Measurements from ENCODE around the gene SPEM1. TPM values are rescaled to one million over a fixed set of nuclear protein-coding genes. Genes with fewer than 3 reads are reported as not detected.

Gene SPEM1
- total RNA-seq, 4 donors from 2014 or later: not detected

DNA sequence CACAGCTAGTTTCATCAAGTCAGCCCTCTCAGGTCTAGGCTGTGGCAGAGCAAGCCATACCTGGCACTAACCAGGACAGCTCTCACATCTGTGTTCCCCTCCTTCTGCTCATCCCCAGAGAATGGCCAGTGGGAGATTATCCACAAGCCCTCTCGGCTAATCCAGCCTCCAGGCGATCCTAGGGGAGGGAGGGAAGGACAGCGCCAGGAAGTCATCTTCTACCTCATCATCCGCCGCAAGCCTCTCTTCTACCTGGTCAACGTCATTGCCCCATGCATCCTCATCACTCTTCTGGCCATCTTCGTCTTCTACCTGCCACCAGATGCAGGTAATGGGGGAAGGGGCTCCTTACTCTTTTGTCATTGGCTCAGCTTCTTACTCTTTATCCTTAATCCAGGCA is 28.3 kb downstream of the SPEM1 start:
- intact Hi-C loops (cut with DNase I): no loop called here
- Histone ChIP-seq H3K4me1 (peaks cover 4 to 13% of the 10 kb centered on the region in 2 donors), H3K9me3 (no peaks in the 10 kb centered on the region), H3K36me3 (no peaks in the 10 kb centered on the region), H3K27me3 (no peaks in the 10 kb centered on the region), H3K4me3 (replicated peaks in 1 of 3) (no peak overlapping the region), H3K27ac (no peak overlapping the region)
- TF ChIP-seq CTCF (IDR thresholded peaks at IDR 0.05) (no peak), POLR2A (IDR thresholded peaks at IDR 0.05) (no peak)
- DNase-seq: no peak
- 93 to 97% methylated on average over 6 to 7 of the region's 7 CpGs for WGBS, 2 donors

DNA sequence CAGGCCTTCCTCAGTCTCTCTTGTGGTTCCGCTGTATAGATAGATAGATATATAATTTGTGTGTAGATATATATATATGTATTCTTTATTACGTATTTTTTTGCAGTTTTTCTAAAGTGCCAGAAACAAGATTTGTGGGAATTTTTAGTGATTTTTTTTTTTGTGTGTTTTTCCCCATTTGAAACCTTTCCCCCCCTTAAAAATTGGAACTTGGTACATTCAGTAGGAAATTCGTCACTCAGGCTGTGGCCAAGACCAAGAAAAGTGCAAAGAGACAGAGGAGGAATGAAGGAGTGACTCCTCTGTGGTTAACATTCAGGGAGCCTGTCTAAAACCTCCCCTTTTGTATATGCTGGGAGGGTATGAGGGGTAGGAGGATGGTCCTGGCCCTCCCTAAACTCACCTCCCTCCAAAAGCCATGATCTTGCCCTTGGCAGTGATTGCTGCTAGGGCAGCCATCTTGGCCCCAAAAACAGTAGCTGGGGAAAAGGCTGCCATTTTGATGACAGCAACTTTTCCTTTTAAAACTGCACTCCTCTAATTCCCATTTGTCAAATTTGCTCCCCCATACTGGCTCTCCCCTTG is 39.9 kb downstream of the SPEM1 start:
- Histone ChIP-seq H3K4me1 (peaks cover 0 to 5% of the 10 kb centered on the region in 2 donors), H3K9me3 (no peaks in the 10 kb centered on the region), H3K27me3 (no peaks in the 10 kb centered on the region), H3K36me3 (peaks cover 21 to 25% of the 10 kb centered on the region in 2 donors), H3K27ac (no peak overlapping the region), H3K4me3 (replicated peaks in 1 of 3) (no peak overlapping the region)
- TF ChIP-seq CTCF (IDR thresholded peaks at IDR 0.05) (no peak), POLR2A (IDR thresholded peaks at IDR 0.05) (no peak)
- intact Hi-C loops (cut with DNase I): no loop called here
- DNase-seq: no peak
- WGBS, 2 donors: 81 to 85% methylated on average over 3 of the region's 3 CpGs

- TF ChIP-seq POLR2A (IDR thresholded peaks at IDR 0.05): no peak
- TF ChIP-seq CTCF (IDR thresholded peaks at IDR 0.05): no peak
- peaks cover 24 to 26% of the 10 kb centered on the region in 2 donors for H3K36me3 ChIP-seq
- H3K4me1 ChIP-seq: peaks cover 0 to 7% of the 10 kb centered on the region in 2 donors
- DNase-seq: no peak
- no peaks in the 10 kb centered on the region for H3K27me3 ChIP-seq
- intact Hi-C loops (cut with DNase I): no loop called here
- H3K4me3 ChIP-seq (replicated peaks in 1 of 3): no peak overlapping the region
- H3K9me3 ChIP-seq: no peaks in the 10 kb centered on the region
- 96 to 98% methylated on average over 7 of the region's 7 CpGs for WGBS, 2 donors
- H3K27ac ChIP-seq: no peak overlapping the region
Observed at GRCh38 chr17:7460850-7461660, 40.9 kb downstream of the SPEM1 start.

- 92 to 93% methylated on average over 28 to 35 of the region's 44 CpGs for WGBS, 2 donors
- Histone ChIP-seq H3K9me3 (no peaks in the 10 kb centered on the region), H3K27me3 (no peaks in the 10 kb centered on the region), H3K4me3 (replicated peaks in 1 of 3) (no peak overlapping the region), H3K4me1 (peaks cover 14 to 18% of the 10 kb centered on the region in 2 donors), H3K27ac (no peak overlapping the region), H3K36me3 (peaks cover 24 to 33% of the 10 kb centered on the region in 2 donors)
- intact Hi-C loops (cut with DNase I): no loop called here
- no peak for TF ChIP-seq POLR2A (IDR thresholded peaks at IDR 0.05)
- TF ChIP-seq CTCF (IDR thresholded peaks at IDR 0.05): no peak
- DNase-seq: no peak
Observed at GRCh38 chr17:7462474-7463371, 42.6 kb downstream of the SPEM1 start.

All from thyroid gland (tissue), 4 donors.